ENCODE results near the gene SNX33. TPM values are rescaled to one million over a fixed set of nuclear protein-coding genes. Genes with fewer than 3 reads are reported as not detected.
"Not testable (repeated sequence)": the region's sequence is repeated elsewhere in the genome, so short reads cannot be mapped to it uniquely, and the experiment has no call there.

SNX33 gene
- total RNA-seq, 4 donors from 2014 or later, result 32.1 to 59.7 (median 49.5) TPM

DNA sequence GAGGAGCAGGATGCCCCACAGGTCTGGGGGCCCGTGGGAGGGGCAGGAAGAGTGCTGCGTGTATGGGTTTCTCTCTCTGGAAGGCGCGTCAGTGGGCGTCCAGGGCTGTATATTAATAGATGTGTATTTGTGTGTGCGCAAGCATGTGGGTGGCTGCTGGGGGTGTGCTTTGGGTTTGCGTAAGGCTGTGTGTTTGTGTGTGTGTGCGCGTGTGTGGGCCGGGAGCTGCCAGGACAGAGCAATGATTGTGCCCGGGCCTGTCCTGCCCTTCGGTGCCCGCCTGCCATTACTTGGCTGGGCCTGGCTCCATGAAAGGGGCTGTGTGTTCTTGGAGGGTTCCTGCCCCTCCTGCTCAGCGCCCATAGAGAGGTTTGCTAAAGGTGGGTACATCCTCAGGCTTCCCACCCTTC lies 48.6 kb downstream of the SNX33 start:
- 53% methylated on average over 11 of the region's 14 CpGs for WGBS
- H3K27ac ChIP-seq, result peak overlapping the region; percentile 66
- DNase-seq (ENCODE audit: low spot score in 2 of 2), result no peak
- no peaks in the 10 kb centered on the region for H3K36me3 ChIP-seq
- H3K27me3 ChIP-seq, result no peaks in the 10 kb centered on the region
- H3K4me1 ChIP-seq, result peaks cover 80% of the 10 kb centered on the region
- TF ChIP-seq POLR2A (IDR thresholded peaks at IDR 0.05) (no peak), POLR2AphosphoS5 (IDR thresholded peaks at IDR 0.05) (no peak), EP300 (IDR thresholded peaks at IDR 0.05) (no peak)
- TF ChIP-seq, protein P1, sequence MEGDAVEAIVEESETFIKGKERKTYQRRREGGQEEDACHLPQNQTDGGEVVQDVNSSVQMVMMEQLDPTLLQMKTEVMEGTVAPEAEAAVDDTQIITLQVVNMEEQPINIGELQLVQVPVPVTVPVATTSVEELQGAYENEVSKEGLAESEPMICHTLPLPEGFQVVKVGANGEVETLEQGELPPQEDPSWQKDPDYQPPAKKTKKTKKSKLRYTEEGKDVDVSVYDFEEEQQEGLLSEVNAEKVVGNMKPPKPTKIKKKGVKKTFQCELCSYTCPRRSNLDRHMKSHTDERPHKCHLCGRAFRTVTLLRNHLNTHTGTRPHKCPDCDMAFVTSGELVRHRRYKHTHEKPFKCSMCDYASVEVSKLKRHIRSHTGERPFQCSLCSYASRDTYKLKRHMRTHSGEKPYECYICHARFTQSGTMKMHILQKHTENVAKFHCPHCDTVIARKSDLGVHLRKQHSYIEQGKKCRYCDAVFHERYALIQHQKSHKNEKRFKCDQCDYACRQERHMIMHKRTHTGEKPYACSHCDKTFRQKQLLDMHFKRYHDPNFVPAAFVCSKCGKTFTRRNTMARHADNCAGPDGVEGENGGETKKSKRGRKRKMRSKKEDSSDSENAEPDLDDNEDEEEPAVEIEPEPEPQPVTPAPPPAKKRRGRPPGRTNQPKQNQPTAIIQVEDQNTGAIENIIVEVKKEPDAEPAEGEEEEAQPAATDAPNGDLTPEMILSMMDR (IDR thresholded peaks at IDR 0.05), result no peak
- no peak overlapping the region for H3K4me3 ChIP-seq
- no peaks in the 10 kb centered on the region for H3K9me3 ChIP-seq

GRCh38 chr15:75696854-75697259 lies 49.1 kb downstream of the SNX33 start:
- TF ChIP-seq POLR2AphosphoS5 (IDR thresholded peaks at IDR 0.05) (no peak), EP300 (IDR thresholded peaks at IDR 0.05) (no peak), POLR2A (IDR thresholded peaks at IDR 0.05) (no peak)
- TF ChIP-seq, protein P1 (IDR thresholded peaks at IDR 0.05), result no peak
- H3K27ac ChIP-seq, result peak overlapping the region; percentile 66

GRCh38 chr15:75697523-75697922 lies 49.8 kb downstream of the SNX33 start:
- Histone ChIP-seq H3K27ac (no peak overlapping the region), H3K9me3 (no peaks in the 10 kb centered on the region), H3K36me3 (no peaks in the 10 kb centered on the region), H3K27me3 (no peaks in the 10 kb centered on the region), H3K4me1 (peaks cover 86% of the 10 kb centered on the region), H3K4me3 (no peak overlapping the region)
- 59% methylated on average over 5 of the region's 7 CpGs for WGBS
- TF ChIP-seq POLR2A (IDR thresholded peaks at IDR 0.05) (no peak), EP300 (IDR thresholded peaks at IDR 0.05) (no peak), POLR2AphosphoS5 (IDR thresholded peaks at IDR 0.05) (no peak)
- TF ChIP-seq, protein P1 (IDR thresholded peaks at IDR 0.05), result no peak
- no peak for DNase-seq (ENCODE audit: low spot score in 2 of 2)

More at GRCh38 chr15:75696854-75697259, 49.1 kb downstream of the SNX33 start:
- Histone ChIP-seq H3K9me3 (no peaks in the 10 kb centered on the region), H3K27me3 (no peaks in the 10 kb centered on the region), H3K4me3 (no peak overlapping the region), H3K4me1 (peaks cover 84% of the 10 kb centered on the region), H3K36me3 (no peaks in the 10 kb centered on the region)
- DNase-seq (ENCODE audit: low spot score in 2 of 2), result peak in 1 of 2 donors; percentile 63
- 68% methylated on average over 6 of the region's 11 CpGs for WGBS

GRCh38 chr15:75697974-75698747 lies 50.4 kb downstream of the SNX33 start:
- DNase-seq (ENCODE audit: low spot score in 2 of 2), result peak in 1 of 2 donors; percentile 73
- not testable (repeated sequence) for H3K4me3 ChIP-seq, H3K27me3 ChIP-seq, H3K27ac ChIP-seq, H3K9me3 ChIP-seq, H3K36me3 ChIP-seq
- peaks cover 86% of the 10 kb centered on the region for H3K4me1 ChIP-seq
- 15% methylated on average over 3 of the region's 21 CpGs for WGBS

DNA sequence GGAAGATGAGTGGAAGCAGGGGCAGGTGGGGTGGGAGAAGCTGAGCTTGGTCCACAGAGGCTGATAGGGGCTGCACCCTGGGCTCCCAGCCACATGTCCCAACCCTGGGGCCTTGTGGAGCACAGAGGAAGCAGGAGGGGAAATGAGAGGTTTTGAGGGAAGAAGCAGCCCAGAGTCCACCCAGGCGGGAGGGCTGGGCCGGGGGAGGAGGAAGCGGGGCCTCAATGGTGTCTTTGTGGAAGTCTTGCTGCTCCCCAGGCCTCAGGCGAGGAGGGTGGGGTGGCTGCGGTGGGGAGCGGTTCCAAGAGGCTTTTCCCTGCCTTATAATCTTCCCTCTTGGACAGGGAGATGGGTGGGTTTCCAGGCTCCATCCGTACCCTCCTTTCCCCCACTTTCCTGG lies 51.8 kb downstream of the SNX33 start:
- H3K36me3 ChIP-seq, H3K27me3 ChIP-seq, H3K4me3 ChIP-seq, H3K9me3 ChIP-seq: not testable (repeated sequence)
- Histone ChIP-seq H3K27ac (peak overlapping the region; percentile 75), H3K4me1 (peaks cover 77% of the 10 kb centered on the region)
- DNase-seq (ENCODE audit: low spot score in 2 of 2), result peak in 1 of 2 donors; percentile 69
- 43% methylated on average over 7 of the region's 7 CpGs for WGBS

GRCh38 chr15:75699961-75700874 lies 52.5 kb downstream of the SNX33 start:
- H3K4me3 ChIP-seq, H3K36me3 ChIP-seq, H3K27me3 ChIP-seq, H3K9me3 ChIP-seq: not testable (repeated sequence)
- 3% methylated on average over 5 of the region's 17 CpGs for WGBS
- DNase-seq (ENCODE audit: low spot score in 2 of 2), result peak in 1 of 2 donors; percentile 89
- peaks cover 77% of the 10 kb centered on the region for H3K4me1 ChIP-seq
- peak overlapping the region; percentile 75 for H3K27ac ChIP-seq

- not testable (repeated sequence) for H3K36me3 ChIP-seq, H3K27me3 ChIP-seq, H3K4me3 ChIP-seq, H3K9me3 ChIP-seq
- peak overlapping the region; percentile 60 for H3K27ac ChIP-seq
- DNase-seq (ENCODE audit: low spot score in 2 of 2), result peak in 1 of 2 donors; percentile 68
- 72% methylated on average over 12 of the region's 13 CpGs for WGBS
- H3K4me1 ChIP-seq, result peaks cover 73% of the 10 kb centered on the region
Measured at GRCh38 chr15:75701071-75702003, 53.6 kb downstream of the SNX33 start.
